ENCODE results near the gene FGF8. TPM values are rescaled to one million over a fixed set of nuclear protein-coding genes. Genes with fewer than 3 reads are reported as not detected.

FGF8 gene
- total RNA-seq, 1 donor from 2014 or later, result not detected

GRCh38 chr10:101720606-101721230 lies 55.2 kb downstream of the FGF8 start:
- Mint-ChIP-seq H3K27ac (no peak overlapping the region), H3K4me3 (no peak overlapping the region), H3K4me1 (peaks cover 8% of the 10 kb centered on the region), H3K27me3 (peaks cover 23% of the 10 kb centered on the region), H3K36me3 (ENCODE audit: low read depth) (no peaks in the 10 kb centered on the region), H3K9me3 (no peaks in the 10 kb centered on the region)
- DNase-seq, result no peak
- ChIA-PET CTCF (no interaction called here), POLR2A (no interaction called here)
- ATAC-seq (ENCODE audit: low read depth), result no peak
- TF ChIP-seq CTCF (IDR thresholded peaks at IDR 0.05), result no peak
- intact Hi-C loops (cut with micrococcal nuclease), result no loop called here

Other genes starting within 250 kb of the FGF8 start
- gene POLL, start 187.9 kb downstream of the FGF8 start, total RNA-seq, result 35.0 and 39.5 TPM in 2 replicates
- 2.3 and 2.9 TPM in 2 replicates for gene DPCD, start 187.8 kb downstream of the FGF8 start, total RNA-seq
- 69.4 and 74.2 TPM in 2 replicates for gene FBXW4, start 80.9 kb downstream of the FGF8 start, total RNA-seq
- gene NPM3, start 7.3 kb upstream of the FGF8 start, total RNA-seq, result 48.1 and 60.7 TPM in 2 replicates
- 209 and 271 TPM in 2 replicates for gene OGA, start 42.3 kb upstream of the FGF8 start, total RNA-seq
- gene KCNIP2, start 67.7 kb upstream of the FGF8 start, total RNA-seq, result 7.0 and 7.1 TPM in 2 replicates